ENCODE measurements around the gene KYAT1. TPM values are rescaled to one million over a fixed set of nuclear protein-coding genes. Genes with fewer than 3 reads are reported as not detected.

Gene KYAT1
- polyA plus RNA-seq, 1 donor, result 23.0 TPM

DNA sequence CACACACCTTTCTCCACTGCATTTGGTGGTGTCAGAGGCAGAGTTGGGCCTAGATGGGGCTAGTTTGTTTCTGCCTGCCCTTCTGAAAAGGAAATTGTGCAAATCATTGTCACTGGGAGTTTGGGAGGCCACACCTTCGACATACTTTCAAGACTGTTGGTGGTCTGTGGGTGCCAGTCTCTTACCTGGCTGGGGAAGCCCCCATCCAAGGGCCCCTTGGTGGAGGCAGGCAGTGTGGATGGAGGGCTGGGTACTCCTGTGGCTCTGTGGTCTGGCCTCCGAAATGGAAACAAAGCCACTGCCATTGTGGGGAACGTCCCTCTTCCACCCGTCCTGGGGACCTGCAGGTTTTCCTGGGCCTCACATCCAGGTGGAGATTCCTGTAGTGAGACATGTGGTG is 28.1 kb upstream of the KYAT1 start:
- no peak for DNase-seq

DNA sequence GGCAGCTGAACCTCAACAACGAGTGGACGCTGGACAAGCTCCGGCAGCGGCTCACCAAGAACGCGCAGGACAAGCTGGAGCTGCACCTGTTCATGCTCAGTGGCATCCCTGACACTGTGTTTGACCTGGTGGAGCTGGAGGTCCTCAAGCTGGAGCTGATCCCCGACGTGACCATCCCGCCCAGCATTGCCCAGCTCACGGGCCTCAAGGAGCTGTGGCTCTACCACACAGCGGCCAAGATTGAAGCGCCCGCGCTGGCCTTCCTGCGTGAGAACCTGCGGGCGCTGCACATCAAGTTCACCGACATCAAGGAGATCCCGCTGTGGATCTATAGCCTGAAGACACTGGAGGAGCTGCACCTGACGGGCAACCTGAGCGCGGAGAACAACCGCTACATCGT is 26.6 kb upstream of the KYAT1 start:
- DNase-seq, result no peak

- no peak for DNase-seq
Observed at GRCh38 chr9:128906741-128907140, 25.0 kb upstream of the KYAT1 start.

DNA sequence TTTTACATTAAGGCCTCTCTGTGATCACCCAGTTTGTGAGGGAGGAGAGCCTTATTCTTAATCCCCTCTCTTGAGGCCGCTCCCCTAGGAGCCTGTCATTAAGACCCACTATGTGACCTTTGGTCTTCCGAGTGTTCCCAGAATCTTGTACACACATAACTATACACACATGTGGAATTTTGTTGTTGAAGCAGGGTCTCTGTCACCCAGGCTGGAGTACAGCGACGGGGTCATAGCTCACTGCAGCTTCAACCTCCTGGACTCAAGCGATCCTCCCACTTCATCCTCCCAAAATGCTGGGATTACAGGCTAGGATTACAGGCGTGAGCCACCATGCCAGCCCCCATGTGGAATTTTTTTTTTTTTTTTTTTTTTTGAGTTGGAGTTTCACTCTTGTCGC is 24.2 kb upstream of the KYAT1 start:
- DNase-seq, result no peak

GRCh38 chr9:128903871-128904620 is 22.3 kb upstream of the KYAT1 start:
- no peak for DNase-seq

DNA sequence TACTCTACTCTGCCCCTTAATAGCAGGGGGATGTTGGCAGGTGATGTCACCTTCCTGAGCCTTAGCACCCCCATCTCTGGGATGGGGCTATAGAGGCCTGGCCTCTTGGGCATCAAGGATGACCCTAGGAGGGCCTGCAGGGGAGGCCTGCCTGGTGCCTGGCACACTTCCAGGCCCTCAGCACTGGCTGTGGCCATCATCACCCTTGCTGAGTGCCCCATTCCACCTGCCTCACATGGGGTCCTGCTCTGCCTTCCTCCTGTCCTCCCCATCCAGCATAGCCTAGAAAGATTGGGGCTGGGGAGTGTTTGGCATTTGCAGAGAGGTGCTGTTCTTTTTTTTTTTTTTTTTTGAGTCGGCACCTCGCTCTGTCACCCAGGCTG is 21.3 kb upstream of the KYAT1 start:
- DNase-seq, result no peak

GRCh38 chr9:128902351-128903078 is 20.8 kb upstream of the KYAT1 start:
- DNase-seq, result no peak

DNA sequence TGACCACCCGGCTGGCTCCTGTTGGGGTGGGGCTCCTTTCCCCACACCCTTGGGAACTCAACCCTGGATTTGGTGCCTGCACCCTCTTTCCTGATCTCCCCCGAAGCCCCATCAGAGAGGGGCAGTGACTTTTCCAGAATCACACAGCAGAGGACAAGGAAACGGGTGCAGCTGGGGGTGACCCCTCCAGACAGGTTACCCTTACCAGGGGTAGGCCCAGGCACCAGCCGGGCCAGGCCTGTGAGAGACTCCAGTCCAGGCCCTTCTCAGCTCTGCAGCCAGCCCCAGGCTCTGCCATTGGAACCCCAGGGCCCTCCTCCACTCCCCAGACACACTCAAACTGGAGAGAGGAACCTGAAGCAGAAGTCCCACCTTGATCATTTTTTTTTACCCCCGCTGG is 20.1 kb upstream of the KYAT1 start:
- no peak for DNase-seq

DNA sequence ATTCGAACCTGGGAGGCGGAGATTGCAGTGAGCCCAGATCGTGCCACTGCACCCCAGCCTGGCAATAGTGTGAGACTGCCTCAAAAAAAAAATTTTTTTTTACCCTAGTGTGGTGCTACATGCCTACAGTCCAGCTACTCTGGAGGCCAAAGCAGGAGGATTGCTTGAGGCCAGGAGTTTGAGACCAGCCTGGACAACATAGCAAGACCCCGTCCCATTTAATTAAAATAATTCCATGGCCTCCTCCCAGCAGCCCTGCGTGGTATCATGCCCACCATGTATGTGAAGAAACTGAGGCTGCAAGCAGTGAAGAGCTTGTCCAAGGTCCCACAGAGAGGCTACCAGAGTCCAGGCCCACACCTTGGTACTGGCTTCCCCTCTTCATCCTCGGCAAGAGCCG is 19.6 kb upstream of the KYAT1 start:
- DNase-seq, result no peak

DNA sequence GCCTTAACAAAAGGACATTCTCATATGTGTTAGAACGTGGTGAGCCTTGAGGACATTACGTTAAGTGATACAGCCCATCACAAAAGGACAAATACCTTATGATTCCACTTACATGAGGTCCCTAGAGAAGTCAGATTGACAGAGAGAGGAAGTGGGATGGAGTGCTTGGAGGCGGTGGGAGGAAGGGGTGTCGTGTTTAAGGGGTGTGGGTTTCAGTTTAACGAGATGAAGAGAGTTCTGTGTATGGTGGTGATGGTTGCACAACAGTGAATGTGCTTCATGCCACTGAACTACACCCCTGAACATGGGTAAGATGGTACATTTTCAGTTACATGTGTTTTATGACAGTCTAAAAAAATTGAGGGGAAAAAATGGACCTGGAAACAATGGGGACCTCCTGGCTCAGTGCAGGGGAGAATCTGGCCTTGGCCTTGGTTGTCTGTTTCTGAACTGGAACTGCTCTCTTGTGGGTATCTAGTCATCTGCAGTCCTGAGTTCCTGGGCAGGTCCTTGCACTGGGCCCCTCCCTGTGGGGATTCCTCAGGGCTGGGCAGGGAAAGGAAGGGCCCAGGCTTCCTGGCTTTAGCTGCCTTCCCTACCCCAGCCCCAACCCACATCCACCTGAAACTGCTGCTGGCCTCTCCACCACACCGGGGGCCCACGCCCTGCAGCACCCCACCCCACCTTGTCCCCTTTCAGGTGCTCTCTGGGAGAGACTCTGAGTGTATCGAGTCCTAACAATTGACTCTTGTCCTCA is 18.0 kb upstream of the KYAT1 start:
- DNase-seq, result no peak

DNA sequence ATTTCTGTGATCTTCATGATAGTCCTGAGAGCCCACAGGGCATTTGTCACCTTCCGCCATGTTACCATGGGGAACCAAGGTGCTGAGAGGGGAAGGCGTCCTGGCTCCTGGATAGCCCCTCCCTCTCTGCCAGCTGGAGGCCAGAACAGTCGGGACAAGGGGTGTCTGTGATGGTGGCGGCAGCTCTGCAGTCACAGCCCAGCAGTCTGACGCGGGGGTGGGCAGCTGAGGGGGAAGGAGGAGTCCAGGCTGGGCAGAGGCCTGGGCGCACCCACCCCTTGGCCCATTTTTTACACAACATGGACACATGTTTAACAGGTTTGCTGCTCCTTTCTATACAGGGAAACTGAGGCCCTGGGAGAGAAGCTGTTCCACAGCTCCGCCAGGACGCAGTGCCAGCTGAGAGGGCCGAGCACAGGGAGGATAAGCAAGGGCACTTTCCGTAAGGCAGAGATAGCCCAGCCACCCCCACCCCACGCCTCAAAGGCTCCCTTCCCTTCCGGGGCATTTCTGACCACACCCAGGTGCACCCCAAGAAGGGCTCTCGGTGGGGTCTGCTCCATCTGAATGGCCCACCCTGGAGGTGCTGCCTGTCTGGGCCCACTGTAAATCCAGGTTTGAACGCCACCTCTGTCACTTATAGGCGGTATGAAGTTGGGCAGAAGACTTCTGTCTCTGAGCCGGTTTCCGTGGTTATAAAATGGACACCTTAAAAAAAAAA is 17.3 kb upstream of the KYAT1 start:
- DNase-seq, result no peak

DNA sequence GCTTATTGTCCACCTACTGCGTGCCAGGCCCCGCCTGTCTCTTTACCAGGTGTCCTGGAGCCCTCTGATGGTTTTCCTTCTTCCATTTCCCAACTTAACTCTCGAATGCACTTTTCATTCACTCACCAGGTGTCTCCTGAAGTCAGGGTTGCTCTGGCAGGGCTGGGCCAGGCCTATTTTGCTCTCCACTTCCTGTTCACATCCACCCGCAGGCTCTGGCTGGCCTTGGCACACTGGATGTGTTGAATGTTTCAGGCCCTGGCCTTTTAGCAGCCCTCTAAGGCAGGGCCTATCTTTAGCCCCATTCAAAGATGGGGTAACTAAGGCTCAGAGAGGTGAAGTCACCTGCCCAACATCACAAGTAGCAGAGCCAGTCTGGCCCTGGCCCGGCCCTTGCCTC is 16.6 kb upstream of the KYAT1 start:
- DNase-seq, result no peak

- no peak for DNase-seq
Observed at GRCh38 chr9:128895556-128895955, 13.8 kb upstream of the KYAT1 start.

GRCh38 chr9:128894764-128895163 is 13.0 kb upstream of the KYAT1 start:
- DNase-seq, result no peak

GRCh38 chr9:128893354-128893753 is 11.6 kb upstream of the KYAT1 start:
- no peak for DNase-seq

DNA sequence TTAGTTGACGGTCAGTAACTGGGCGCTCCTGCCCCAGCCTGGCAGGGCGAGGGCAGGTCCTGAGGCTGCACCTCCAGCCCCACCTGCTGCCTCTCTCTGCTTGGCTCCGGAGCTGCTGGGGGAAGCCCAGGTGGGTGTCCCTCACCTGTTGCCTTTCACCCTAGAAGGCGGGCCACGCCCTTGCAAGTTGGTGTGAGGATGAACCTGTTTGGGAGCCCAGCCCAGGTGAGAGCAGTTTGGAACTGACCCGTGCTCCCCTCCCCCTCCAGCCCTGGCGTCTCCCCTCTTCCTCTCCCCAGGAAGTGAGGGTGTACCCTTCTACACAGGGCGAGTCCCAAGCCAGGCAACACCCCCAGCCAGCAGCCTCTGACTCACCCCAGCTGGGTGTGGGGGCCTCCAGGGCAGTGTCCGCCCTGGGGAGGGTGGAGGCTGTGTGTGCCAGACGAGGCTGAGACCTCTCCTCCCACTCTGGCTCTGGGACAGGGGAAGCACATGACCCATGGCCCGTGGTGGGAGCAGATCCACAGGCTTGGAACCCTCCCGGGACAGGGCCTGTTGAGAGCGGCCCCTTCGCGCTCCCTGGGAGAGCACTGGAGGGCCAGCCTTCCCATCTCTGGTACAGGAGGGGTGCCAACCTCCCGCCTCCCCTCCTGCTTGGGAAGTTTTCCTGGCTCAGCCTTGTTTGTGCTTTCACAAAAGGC is 10.6 kb upstream of the KYAT1 start:
- DNase-seq, result no peak

GRCh38 chr9:128891321-128892220 is 9.8 kb upstream of the KYAT1 start:
- no peak for DNase-seq

GRCh38 chr9:128887914-128888350 is 6.2 kb upstream of the KYAT1 start:
- no peak for DNase-seq

- DNase-seq, result no peak
Observed at GRCh38 chr9:128887049-128887448, 5.3 kb upstream of the KYAT1 start.

- DNase-seq, result no peak
Observed at GRCh38 chr9:128886211-128886891, 4.6 kb upstream of the KYAT1 start.
